GM21825 (cell line): Measurements from ENCODE around the gene AIG1.
"Not testable (repeated sequence)": the region's sequence is repeated elsewhere in the genome, so short reads cannot be mapped to it uniquely, and the experiment has no call there.

Experiments
- ATAC-seq: cut with Tn5 transposase; IDR thresholded peaks from one replicate; pipeline ENCODE4 v1.9.1; 2021; ENCODE audit warnings: mild to moderate bottlenecking, moderate library complexity; ENCODE audit not compliant: unreplicated experiment

Gene AIG1

DNA sequence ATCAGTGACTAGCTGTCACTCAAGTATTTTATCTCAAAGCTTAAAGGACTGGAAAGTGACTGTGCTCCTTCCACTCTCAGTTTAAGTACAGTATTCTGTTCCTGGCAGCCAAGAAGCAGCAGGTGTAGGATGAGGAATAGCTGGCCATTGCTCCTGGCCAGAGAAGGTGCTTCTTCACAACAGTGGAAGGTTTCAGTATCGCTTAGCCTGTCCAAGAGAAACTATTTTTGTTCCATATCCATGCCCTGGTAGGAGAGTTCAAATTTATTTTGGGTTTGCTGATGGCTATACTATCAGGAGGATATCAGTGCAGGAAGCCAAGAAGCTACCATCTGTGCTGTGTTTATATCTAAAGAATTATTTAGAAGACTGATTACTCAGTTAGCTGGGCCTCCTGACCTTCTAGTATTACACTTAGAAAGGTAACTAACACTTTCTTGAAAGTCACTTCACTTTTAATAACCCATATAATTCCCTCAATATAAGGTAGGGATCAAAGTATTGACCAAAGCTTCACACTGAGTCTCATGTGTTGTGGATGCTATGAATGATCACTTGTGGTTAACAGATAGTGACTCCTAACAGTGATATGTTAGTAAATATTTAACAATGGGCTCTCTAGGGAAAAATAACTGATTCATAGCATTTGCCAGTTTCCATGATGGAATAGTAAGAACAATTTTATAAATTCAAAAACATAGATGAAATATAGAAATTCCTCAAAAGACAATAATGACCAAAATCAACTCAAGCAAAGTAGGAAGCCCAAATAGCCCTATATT lies 99.9 kb downstream of the AIG1 start:
- no peak for ATAC-seq

DNA sequence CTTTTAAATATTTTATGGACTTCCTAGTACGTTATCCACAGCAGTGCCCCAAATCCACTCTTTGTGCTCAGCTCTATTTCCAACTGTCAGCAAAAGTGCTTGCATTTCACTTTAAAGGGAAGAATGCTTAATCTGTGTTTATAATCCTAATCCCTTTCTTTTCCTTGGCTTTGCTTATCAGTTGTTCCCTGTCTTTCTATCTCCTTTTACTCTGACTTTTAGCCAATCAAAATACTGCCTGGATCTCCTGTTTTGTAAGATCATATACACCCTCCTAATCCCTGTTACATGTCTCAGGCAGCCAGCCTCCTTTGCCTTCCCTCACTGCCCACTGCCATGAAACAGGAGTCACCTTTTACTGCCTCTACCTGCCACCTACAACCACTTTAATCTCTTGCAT lies 102.9 kb downstream of the AIG1 start:
- no peak for ATAC-seq

DNA sequence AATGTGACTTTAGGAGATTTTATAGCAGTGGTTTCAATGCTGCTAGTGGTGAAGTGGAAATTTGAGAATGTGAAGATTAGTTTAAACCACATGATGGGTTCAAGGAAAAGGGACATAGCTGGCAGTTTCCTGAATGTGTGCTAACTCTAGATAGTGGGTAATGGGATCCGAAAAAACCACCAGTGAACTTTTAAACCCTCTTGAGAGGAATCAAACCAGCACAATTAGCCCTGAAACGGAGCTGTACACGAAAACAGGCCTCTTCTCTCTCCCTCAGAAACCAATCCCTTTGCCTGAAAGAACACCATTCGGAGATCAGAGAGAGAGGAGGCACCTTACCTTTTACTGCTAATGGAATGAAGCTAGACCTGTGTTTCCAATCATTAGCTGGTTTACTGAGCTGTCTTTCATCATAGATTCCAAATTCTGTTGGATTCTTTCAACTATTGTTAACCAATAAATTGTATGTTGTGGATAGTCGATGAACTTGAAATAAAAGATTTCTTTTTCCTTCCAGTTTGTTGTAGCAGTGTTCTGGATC lies 103.9 kb downstream of the AIG1 start:
- no peak for ATAC-seq

DNA sequence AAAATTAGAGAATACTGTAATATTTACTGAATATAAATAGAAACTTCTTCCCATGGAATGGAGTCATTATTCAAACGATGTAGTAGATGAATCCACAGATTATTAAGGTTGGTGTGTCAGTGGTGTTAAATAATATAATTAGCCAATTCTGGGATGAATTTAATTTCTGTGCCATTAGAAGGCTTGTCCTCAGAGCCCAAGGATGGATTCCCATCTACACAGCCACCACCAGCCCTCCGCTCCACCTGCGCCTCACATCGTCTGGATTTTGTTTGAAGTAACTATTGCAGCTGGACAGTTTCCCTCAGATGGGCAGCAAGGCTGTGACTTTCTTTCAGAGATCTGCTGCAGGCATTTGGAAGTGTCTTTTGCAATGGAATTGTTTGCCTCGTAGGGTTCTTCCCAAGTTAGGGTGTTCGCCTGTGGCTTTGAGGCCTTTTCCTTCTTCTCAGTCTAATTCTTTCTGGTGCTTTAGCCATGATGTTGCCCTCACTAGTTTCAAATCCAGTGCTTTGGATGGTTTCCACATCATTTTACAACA lies 104.7 kb downstream of the AIG1 start:
- ATAC-seq, result no peak

DNA sequence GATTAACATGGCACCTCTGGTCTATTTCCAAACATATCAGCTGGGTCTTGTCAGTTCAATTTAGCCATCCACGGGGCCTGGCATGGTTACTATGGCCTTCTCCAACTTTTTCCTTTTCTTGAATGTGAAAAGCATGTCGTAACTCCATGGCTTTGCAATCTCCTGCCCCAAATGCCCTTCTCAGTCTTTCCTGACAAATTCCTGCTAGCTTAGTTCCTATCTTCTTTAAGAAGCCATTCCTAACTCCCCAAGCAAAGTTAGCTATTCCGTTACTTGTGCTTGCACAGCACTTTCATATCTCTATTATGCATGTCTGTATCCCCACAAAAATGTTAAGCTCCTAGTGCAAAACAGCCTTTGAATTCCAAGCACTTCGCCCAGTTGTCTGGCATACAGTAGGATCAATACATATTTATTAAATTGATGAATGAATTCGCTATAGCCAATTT lies 105.6 kb downstream of the AIG1 start:
- ATAC-seq, result no peak

DNA sequence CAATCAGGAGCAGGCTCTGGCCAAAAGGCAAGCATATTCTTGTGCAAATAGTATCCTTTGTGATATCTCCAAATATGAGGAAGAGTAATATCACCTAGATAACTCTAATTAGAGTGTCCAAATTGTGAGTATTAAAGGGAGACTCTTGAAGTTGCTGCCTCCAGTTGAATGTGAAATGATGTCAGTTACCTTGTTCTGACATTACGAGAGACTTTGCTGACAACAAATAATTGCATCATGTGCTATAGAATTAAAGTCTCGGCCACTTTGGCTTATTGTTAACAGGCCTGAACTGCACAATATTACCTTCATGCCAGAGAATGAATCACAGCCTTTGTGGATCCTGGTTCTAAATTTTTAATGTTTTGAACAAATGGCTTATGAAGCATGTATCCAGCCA lies 106.5 kb downstream of the AIG1 start:
- ATAC-seq, result no peak

DNA sequence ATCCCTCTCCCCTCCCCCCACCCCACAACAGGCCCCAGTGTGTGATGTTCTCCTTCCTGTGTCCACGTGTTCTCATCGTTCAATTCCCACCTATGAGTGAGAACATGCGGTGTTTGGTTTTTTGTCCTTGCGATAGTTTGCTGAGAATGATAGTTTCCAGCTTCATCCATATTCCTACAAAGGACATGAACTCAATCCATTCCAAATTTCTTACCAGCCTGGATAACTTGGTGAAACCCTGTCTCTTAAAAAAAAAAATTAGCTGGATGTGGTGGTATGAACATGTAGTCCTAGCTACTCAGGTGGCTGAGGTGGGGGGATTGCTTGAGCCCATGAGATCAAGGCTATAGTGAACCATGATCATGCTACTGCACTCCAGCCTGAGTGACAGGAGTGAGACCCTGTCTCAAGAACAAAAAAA lies 107.7 kb downstream of the AIG1 start:
- ATAC-seq, result not testable (repeated sequence)

DNA sequence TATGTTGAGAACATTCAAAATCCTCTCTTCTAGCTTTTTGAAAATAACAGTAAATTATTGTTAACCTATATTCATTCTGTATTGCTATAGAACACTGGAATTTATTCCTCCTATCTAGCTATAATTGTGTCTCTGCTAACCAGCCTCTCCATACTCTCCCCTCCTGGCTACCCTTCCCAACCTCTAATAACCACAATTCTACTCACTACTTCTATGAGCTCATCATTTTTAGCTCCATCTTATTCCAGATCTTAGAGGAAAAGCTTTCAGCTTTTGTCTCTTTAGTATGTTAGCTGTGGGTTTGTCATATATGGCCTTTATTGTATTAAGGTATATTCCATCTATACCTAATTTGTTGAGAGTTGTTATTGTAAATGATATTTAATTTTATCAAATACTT lies 108.8 kb downstream of the AIG1 start:
- ATAC-seq, result no peak

DNA sequence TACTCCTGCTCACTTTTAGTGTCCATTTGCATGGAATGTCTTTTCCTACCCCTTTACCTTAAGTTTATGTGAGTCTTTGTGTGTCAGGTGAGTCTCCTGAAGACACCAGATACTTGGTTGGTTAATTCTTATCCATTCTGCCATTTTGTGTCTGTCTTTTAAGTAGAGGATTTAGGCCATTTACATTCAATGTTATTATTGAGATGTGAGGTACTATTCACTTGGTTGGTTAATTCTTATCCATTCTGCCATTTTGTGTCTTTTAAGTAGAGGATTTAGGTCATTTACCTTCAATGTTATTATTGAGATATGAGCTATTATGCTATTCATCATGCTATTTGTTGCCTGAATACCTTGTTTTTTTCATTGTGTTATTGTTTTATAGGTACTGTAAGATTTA lies 113.8 kb downstream of the AIG1 start:
- no peak for ATAC-seq

DNA sequence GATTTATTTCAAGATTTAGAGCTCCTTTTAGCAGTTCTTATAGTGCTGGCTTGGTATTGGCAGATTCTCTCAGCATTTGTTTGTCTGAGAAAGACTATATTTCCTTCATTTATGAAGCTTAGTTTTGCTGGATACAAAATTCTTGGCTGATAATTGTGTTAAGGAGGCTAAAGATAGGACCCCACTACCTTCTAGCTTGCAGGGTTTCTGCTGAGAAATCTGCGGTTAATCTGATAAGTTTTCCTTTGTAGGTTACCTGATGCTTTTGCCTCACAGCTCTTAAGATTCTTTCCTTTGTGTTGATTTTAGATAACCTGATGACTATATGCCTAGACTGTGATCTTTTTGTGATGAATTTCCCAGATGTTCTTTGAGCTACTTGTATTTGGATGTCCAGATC lies 114.3 kb downstream of the AIG1 start:
- ATAC-seq, result no peak

DNA sequence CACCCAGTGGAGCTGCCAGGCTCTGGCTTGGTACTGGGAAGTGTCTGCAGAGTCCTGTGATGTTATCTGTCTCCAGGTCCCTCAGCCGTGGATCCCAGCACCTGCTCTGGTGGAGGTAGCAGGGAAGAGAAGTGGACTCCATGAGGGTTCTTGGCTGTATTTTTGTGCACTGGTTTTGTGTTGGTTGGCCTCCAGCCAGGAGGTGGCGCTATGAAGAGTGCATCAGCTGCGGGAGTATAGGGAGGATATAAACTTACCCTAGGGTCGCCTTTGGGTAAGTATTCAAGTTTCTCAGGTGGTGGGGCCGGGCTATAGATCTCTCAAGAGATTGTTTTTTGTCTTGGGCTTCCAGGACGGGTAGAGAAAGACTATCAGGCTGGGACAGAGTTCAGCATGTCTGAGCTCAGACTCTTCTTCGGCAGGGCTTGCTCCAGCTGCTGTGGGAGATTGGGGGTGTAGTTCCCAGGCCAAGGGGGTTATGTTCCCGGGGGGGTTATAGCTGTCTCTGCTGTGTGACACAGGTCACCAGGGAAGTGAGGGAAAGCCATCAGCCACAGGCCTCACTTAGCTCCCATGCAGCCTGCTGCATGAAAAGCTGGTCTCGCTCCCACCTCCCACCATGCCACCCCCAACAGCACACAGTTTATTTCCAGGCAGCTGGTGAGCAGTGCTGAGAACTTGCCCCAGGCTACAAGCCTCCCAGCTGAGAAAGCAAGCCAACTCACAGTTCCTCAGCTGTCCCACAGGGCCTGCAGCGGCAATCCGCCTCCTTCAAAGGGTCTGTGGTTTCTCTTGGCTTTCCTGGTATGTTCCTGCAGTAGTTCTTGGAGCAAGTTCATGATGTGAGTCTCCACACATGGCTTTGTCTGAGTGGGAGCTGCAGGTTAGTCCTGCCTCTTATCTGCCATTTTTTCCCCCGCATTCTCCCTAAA lies 115.7 kb downstream of the AIG1 start:
- no peak for ATAC-seq

DNA sequence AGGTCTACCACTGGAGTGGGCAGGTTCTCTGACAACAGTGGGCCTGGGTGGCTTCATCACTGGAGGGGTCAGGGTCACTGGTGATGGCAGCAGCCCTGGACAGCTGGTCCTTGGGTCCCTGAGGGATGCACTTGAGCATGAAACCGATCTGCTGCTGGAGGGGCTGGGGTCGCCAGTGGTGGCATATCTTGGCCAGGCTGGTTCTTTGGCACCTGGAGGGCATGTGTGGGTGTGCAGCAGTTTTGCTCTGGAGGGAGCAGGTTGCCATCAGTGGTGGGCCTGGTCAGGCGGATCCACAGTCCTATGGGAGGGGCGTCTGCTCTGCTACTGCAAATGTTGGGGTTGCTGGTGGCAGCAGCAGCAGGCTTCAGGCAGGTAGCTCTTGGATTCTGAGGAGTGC lies 117.0 kb downstream of the AIG1 start:
- no peak for ATAC-seq

DNA sequence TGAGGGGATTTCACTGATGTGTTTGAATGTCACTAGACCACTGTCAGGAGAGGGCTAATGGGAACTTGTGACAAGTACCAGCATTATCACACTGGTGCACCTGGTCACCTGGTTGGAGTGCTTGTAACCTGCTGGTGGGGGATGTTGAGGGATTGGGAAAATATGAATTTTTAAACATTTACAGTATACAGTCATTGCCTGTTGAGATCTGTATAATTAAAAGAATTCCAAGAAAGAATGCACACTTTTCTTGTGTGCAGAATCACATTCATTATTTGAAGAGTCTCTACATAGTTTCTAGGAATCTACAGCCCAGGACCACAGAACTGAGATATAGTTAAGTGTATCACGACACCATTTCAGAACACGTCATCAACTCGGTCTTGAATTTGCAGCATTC lies 118.4 kb downstream of the AIG1 start:
- no peak for ATAC-seq

DNA sequence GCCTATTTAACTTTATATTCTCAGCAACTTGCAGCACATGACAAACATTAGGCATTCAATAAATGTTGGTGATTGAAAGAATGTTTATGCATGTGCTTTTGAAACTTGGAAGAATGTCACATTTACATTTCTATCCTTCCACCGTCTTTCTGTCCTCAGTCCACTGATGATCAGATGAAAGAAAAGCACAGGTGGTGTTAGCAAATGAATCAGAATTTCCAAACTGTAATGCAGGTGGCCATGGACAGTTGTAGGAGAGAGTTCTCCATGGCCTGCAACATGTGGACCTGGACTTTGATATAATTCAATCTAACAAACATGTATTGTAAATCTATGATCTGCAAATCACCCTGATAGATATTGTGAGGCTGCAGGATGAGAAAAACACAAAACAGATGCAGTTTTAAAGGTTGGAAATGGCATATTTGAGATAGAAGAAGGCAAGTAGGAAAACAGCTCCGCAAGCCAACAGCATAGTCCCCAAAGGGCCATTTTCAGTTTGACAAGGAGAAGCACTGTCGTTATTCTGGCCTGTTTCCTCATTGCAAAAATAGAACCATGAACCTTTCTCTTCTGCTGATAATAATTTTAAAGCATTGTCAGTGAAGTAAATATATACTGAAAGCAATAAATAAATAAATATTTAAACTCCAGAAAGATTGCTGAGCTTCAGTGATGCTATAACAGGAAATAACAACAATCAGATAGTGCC lies 119.4 kb downstream of the AIG1 start:
- no peak for ATAC-seq

DNA sequence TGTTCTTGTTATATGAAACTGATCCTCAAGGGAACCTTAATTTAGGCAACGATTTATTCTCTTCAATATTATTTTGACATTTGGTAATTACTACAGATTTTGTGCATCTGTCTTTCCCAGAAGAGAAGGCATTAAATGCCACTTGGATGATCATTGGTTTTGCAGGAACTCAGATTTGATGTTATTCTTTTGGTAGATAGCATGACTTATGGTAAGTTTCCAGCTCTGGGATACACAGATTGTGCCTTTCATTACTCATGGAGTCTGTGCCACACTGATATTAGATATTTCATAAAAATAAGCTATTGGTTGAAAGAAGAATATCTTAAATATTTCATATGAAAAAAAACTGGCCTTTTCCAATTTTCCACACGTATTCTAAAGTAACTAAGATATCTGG lies 120.1 kb downstream of the AIG1 start:
- ATAC-seq, result no peak

DNA sequence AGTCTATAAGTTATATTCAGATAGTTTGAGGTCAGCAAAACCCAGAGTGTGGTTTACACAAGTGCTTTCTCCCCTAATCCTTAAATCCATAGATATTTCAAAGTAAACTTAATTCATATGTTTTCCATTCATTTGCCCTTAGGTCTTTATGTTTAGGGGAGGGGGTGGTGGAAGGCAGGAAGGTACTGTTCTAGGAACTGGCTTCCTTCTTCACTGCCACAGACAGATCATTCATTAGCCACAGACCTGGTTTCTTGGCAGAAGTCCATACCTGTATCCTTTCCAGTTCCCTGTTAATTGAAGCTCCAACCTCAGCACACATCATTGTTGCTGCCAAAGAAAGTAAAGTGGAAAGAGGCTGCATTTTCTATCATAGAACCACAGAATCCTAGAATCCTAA lies 123.0 kb downstream of the AIG1 start:
- ATAC-seq, result no peak

DNA sequence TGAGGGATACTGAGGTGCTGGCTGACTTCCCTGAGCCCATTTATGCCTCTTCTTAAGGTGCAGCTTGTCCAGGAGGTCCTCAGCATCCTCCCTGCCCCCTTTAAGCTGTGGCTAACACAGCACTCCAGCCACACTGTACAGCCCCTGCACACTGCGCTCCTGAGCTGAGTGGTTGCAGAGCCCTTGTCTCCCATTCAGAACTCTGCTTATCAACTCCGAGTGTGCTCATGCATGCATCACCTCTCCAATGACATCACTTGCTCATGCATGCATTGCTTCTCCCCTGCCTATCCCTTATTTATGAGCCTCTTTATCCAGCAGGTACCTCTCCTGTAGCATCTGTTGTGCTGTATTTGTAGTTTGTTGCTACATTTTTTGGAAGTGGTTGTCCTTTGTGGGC lies 124.6 kb downstream of the AIG1 start:
- ATAC-seq, result no peak

DNA sequence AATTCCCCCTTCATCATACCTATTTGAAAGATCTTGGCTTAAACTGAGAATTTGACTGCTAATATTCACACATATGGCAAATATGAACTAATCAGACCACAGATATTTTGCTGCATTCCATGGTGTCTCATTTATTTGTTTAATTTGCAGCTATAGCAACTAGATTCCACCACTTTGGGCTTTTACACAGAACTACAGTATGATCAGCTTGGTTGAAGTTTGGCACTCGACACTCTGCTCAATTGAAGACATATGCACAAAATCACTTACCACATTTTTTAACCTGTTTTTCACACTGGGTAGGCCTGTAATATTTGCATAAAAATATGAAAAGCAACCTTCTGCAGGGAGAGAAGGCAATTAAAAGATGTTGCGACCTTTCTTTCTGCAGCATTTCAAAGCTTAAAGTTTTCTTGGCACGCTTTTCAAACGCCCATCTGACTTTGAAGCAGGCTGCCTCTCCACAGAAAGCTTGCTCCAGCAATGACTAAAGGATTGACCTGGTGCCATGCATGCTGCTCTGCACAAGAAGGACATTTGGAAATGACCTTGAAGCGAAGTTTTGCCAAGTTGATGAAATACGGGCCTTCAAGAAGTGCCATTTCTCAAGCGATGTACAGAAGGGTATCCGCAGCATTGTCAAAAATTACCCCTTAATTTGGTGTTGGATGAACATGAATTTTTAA lies 126.7 kb downstream of the AIG1 start:
- ATAC-seq, result no peak

DNA sequence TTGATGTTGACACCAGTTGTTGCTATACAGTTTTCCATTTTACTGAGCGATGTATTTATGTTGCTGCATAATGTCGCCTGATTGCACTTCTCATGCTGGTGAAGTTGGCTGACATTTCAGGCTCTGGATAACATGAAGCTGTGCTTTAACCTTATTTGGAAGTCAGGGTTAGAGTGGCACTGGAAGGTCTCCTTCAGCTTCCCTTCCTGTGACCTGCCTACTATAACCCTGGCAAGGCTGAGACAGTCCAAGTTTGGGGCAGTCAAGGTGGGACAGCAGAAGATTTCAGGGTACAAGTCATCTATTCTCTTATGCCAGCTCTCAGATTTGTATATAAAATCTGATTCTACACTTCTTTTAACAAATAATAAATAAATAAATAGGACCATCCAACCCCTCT lies 127.6 kb downstream of the AIG1 start:
- ATAC-seq, result no peak

DNA sequence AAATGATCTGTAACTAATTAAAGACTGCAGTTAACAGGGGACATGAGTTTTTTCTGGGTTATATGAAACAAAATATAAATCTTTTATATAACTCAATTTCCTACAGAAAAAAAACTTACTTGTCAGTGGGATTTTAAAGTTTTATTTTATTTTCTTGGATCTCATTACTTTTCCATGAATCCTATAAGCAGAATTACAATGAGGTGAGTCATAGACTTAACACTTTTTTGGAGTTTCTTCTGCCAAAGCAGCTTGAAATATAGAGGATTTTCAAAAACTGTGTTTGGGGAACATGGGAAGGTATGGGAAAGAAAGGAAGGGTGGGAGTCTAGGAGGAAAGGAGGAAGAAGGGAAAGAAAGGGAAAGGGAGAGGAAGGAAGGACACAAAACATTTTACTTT lies 130.7 kb downstream of the AIG1 start:
- no peak for ATAC-seq
